IPS DF 4.7 (cell line): Measurements from ENCODE around the gene ADPRH.

Experiments used
- DNase-seq: peaks from one replicate; pipeline ENCODE4 v3.0.0-alpha.2; 2013; ENCODE audit warnings: low spot score; ENCODE audit errors: extremely low read depth

Gene ADPRH

DNA sequence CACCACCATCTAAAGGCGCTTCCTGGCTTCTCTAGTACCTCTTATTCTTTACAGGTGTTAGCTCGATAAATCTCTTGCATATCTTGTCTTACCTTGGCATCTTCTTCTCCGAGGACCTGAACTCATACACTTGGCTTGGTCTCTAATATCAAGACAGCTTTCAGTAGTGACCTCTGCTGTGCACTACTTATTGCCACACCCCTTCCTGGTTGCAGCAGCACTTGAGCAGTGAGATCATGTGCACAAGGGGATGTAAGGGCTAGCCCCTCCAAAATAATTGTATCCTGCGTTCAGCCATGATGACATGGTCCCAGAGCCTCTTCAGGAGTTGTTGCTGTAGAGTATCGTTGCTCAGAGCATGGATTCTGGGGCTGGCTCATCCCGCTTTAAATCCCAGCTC lies 17.1 kb downstream of the ADPRH start:
- DNase-seq, result no peak

DNA sequence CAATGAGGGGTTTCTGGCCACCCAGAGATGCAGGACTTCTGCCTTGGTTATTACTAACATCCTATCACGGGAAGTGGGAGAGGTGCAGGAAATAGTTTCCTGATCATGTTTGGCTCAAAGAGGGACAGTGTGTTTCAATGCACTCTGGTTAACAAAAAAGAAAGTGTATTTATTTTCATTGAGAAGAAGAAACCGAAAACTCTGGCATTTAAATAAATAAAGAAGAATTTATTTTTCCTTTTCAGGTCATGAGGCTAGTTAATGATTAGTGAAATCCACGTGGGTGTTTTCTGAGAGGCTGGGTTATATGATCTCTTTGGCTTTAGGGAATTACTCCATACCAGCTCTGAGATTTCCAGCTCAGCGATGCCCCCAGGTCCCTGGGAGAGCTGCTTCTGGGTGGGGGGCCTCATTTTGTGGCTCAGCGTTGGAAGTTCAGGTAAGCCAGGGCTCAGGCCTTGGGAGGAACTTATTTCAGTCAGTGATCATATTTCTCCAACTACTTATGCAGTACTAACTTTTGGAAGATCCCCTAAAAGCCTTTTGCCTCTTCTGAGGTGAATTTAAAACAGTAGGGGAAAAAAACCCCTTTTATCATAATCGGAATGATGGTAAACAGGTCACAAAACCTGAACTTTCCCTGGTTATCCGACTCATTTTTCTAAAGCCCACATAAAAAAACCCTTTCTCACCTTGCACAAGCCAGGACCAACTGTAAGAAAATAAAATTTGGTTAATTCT lies 18.4 kb downstream of the ADPRH start, which contains the start of gene PLA1A:
TSS of gene PLA1A (plus strand) at position 338 of the 741 bp plus-strand sequence. CDS start at position 367, 29 bp downstream.
- DNase-seq, result no peak

DNA sequence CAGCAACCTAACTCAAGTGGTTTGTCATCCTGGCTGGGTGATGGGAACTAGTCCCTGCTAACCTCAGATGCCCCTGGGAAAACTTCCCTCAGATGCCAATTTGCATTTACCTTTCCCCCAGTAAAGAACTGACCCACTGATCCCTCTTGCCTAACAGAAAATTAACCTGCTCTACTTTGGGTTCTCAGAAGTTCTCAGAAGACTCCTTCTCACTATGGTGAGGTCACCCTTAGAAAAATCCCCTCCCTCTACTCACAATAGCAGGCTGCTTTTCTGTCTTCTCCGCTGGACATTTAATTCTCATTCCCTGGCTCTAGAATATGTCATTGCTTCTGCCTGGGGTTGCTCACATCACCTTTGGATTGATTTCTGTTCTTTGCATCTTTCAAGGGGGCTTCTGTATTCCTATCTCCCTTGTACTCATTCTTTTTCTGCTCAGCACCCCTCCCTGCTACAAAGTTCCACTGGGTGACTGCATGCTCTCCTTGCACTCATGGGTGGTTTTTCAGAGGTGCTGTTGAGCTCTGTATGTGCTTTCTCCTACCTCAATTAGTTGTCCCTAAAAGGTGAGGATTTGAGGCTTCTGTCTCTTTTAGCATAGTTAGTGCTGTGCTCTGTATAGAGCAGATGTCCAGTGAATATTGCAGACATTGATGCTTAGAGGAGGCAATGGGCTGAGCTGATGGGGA lies 19.3 kb downstream of the ADPRH start:
- no peak for DNase-seq

DNA sequence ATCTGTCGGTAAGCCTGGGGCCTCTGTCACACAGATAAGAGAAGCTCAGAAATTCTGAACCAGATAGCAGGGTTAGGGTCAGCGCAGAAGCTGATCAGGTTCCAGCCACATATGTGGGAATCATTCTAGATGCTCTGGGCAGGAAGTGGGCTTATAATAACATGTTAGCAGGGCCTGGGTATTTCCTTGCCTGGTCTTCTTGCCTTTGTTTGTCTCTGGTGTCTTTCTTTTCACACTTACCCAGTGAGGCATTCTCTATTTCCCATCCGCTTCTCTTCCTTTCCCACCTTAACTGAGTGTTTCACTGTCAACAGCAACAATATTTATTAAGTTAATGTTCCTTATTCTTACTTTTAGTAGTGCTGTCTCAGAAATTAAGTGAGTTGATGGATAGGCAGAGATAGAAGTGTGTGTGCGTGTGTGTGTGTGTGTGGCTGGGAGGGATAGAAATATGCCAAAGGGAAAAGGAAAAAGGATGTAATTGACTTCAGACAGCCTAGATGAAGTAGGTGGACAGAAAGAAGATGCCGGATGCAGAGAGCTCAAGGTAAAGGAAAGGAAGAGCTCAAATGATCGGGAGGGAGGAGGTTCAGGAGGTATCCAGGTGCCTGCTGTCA lies 20.4 kb downstream of the ADPRH start:
- no peak for DNase-seq

DNA sequence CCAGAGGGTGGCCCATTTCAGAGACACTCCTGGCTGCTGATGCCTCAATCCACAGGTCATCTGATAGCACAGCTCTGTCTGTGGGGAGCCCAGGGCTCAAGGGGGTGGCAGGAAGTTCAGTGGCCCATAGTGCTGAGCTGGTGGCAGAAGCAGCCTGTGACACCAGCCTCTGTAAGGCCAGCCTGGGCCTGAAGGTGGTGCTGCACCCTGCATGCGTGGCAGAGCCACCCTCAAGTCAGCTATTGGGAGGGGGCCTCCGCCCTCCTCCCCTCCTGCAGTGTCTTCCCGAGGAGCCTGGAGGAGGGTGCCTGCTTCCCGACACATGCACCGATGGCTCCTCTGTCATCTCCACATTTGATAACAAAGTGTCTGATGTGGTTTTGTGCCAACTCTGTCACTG lies 21.4 kb downstream of the ADPRH start:
- peak; percentile 36 for DNase-seq

DNA sequence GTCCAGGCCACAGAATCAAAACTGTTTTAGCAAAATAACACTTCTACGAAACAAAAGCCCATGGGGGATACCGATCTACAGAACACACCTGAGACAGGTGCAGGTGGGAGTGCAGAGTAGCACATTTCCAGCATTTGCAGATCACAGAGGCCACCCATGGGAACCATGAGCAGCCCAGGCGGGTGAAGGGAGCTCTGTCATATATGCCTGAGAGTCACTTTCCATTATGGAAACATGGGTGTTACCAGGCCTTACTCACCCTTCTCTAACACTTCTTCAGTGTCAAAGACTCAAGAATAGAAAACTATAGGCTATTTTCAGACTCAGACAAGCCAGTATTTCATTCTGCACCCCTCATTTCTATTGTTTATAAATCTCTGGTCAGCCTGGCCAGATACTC lies 21.9 kb downstream of the ADPRH start:
- no peak for DNase-seq

DNA sequence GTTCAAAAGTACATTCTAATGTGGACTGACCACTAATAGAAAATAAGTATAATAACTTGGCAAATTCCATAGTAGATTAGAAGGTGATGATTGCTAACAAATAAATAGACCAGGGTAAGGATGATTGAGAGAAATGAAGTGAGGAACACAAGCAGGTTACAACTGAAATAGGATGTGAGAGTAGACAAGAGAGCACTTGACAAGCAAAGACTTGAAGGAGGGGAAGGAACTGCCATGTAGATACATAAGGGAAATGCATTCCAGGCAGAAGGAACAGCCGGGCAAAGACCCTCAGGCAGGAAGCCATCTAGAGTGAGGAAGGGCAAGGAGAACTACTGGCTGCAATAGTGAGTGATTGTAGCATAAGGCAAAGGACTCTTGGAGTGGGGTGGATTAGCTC lies 23.4 kb downstream of the ADPRH start:
- DNase-seq, result no peak

DNA sequence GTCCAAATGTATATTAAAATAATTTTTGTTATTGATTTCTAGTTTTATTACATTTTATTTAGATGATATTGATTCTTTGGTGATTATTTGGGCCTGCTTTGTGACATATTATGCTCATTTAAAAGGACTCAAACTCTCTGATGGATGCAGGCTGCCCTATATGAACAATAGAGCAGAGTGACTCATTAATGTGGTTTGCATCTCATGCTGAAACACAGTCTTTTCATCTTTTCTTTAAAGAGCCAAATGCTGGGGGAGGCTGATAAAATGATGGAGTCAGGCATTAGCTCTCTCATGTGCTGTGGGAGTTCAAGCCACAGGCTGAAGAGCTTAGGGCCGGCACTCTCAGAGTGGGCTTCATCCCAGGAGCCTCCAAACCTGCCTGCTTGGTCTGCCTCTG lies 25.6 kb downstream of the ADPRH start:
- DNase-seq, result no peak

DNA sequence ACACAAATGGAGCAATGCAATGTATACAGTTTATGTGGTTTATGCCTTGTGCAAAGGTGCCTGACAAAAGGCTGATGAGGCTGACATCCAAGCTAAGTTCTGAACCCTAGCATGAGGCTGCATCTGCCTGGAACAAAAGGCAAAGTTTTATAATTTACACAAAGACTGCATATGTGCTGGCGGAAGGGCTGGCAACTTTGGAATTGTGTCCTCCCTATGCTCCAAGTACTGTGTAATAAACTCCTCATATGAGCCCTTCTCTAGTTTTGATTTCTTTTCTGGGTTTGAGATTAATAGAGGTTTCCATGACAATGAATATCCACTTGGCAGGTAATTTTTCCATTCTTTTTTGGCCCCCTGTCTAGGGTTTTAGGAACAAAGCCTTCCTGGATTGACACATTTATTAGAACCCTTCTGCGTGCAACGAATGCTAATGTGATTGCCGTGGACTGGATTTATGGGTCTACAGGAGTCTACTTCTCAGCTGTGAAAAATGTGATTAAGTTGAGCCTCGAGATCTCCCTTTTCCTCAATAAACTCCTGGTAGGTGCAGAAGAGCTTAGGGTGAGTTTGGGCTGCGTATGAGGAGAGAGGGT lies 29.2 kb downstream of the ADPRH start:
- DNase-seq, result no peak

DNA sequence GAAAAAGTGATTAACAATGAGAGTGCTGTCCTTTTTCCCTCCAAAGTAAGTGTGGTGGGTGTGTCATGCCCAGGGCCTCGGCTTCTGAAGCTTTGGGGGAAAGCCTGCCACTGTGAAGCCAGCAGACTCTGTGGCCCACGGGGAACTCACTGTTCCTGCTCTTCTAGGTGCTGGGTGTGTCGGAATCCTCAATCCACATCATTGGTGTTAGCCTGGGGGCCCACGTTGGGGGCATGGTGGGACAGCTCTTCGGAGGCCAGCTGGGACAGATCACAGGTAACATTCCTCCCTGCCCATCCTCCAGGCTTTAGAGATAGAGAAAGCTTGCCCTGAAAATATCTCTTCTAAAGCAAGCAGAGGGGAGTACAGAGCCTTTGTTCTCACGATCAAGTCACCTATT lies 30.0 kb downstream of the ADPRH start:
- DNase-seq, result no peak

DNA sequence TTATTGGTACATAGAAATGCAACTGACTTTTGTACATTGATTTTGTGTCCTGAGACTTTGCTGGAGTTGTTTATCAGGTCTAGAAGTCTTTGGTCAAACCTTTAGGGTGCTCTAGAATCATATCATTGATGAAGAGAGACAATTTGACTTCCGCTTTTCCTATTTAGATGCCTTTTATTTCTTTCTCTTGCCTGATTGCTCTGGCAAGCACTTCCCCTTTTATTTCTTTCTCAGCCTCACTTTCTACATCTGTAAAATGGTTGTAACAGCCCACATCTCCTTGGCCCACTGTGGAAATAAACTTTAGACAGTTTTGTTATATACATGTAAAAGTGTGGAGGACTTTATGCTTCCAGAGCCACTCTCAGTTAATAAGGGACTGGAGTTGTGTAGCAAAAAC lies 32.4 kb downstream of the ADPRH start:
- DNase-seq, result no peak

DNA sequence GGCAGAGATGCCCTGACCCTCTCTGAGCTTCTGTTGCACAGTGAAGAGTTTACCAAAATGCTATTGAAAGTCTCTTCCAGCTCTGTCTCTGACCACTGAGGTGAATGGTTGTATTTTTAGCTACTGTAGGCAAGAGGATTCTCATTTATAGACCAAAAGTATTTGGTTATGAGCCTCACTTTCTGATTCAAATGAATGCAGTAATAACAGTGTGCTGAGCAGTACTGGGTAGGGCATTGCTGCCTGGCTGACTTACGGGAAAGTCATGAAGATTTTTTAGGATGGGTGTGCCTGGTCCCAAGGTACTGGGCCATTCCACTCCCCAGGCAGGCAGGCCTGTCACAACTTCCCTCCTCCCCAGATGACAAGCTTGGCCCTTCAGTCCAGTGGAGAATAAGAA lies 33.9 kb downstream of the ADPRH start:
- no peak for DNase-seq

DNA sequence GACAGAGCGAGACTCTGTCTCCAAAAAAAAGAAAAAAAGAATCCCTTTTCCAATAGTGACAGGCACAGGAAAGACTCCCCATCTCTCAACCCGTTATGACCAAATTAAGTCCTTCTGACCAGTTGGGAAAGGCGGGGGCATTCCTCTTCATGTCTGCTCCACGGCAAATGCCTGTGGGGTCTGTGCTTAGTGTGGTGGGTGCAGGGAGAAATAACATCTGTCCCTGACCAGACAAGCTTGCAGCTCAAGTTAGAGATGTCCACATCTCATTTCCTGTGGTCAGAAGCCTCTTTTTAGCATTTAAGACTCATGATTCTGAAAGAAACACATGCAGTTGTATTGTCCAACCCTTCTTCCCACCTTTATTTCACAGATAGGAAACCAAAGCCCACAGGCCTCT lies 34.6 kb downstream of the ADPRH start:
- DNase-seq, result no peak

DNA sequence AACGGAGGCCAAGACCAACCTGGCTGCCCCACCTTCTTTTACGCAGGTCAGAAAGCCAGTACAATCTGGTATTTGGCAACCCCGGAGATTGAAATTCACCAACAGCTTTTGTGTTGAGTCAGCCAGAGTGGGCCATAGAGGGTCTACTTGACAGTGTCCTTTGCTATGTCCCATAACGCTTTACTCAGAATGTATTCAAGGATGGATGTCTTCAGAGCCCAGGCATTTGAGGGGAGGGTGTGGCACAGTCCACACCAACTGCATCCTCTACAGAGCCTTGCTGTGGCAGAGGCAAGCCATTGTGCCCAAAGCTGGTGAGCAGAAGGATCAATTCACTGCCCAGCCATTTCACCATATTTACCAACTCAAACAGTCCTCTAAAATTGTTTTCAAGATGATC lies 36.8 kb downstream of the ADPRH start:
- DNase-seq, result no peak

DNA sequence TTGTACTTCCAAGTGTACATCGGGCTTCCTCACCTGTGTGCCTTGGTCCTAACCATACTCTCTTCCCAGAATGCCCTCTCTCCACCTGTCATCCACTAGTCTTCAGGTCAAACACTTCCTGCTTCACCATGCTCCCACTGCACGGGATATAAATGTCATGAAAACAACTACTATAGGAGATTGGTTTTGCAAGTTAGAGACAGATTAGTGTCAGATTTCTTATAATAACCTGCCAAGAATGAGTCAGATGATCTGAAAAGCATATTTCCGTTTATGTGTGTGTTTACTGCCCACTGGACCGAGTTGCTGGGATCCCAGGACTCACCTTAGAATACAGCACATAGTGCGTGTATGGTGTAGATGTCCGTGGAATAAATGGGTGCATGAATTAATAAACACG lies 39.8 kb downstream of the ADPRH start:
- DNase-seq, result no peak

DNA sequence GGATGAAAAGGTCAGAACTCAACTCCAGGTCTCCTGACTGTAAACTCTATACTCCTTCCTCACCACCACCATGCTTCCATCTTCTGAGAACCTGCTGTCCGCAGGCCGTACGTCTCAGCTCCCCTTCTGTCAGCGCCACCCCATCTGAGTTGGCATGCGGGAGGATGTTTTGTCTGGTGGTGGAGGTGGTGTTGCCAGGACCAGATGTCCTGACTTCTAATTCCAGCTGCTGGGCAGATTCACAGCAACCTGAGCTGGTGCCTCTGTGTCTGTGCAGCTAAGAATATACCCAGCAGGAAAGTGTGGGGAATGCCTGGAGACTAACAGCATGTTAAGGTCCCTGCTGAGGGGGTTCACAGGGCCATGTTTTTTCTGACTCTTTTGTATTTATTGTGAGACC lies 41.6 kb downstream of the ADPRH start:
- no peak for DNase-seq

DNA sequence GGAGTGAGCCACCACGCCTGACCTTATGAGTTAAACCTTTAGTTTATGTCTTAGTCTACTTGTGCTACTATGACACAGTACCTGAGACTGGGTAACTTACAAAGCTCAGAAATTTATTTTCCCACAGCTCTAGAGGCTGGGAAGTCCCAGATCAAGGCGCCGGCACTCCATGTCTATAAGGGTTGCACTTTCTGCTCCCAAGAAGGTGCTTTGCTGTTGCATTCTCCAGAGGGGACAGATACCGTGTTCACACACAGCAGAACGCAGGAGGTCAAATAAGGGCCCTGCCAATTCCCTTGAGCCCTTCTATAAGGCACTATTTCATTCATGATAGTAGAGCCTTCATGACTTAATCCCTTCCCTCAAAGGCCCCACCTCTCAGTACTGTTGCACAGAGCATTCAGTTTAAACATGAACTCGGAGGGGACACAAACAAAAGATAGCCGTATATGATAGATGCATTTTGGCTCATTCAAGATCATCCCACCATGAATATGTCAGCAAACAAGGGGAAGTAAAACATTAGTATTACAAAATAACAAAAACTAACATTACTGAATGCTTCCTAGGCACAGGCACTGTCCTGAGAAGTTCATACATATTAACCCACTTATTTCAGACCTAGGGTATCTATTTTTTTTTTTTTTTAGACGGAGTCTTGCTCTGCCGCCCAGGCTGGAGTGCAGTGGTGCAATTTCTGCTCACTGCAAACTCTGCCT lies 44.9 kb downstream of the ADPRH start:
- DNase-seq, result no peak

DNA sequence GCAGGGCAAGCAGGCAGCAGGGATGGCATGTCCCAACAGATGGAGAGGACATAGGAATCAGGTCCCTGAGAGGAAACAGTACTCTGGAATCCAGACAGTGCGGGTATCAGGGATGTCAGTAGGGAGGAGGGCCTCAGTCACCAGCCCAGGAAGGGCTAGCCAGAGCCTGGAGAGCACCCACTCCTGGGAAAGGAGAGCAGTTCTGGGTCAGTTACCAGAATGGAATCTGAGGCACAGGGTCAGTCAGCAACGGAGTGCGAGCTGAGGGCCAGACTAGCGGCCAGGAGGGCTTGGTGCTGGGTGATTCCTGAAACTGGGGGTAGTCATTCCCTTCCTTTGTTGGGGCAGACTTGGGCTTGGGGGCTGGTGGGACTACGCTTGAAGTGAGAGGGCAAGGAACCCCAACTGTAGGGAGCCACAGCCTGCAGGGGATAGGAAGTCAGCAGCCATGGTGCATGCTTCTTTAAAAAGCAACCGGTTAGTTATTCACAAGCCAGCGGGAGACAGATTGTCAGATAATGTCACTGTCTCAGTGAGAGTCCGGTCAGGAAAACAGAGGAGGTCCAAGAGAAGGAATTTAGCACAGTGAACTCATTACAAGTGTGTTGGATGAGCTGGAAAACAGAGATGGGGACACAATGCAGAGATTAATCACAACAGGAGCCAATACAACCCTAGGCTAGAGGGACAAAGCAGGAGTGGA lies 46.3 kb downstream of the ADPRH start:
- no peak for DNase-seq

DNA sequence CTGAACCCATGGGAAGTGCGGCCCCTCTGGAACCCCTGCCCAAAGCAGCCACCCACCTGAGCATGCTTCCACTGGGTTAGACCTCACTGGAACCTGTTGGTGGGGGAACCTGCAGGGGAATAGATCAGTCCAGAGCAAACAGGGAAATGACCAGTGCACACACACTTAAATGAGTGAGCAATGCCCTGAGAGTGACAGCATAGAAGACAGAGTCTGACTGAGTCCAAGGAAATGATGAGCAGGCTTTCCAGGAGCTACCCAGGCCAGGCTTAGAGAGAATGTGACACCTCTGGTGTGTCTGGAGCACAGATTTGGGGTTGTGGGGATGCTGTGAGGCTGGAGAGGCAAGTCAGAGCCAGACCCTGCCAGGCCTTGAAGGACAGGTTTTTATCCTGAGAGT lies 46.9 kb downstream of the ADPRH start:
- DNase-seq, result no peak

DNA sequence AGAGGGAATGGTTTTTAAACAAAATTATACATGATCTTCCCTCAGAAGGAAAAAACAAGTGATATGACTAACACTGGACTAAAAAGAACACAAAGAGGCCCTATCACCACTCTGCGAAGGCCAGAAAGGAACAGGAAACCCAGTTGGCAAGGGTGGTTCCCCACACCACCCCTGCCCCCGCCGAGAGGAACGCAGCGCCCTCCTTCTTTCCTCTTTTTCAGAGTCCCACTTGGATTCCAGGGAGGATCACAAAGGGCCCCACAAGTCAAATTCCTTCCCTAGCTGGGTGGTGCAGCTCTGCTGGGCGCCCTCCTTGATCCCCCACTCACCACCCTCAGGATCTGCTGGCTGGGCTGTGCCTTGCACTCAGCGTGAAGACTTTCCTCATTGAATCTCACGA lies 48.2 kb downstream of the ADPRH start:
- no peak for DNase-seq

DNA sequence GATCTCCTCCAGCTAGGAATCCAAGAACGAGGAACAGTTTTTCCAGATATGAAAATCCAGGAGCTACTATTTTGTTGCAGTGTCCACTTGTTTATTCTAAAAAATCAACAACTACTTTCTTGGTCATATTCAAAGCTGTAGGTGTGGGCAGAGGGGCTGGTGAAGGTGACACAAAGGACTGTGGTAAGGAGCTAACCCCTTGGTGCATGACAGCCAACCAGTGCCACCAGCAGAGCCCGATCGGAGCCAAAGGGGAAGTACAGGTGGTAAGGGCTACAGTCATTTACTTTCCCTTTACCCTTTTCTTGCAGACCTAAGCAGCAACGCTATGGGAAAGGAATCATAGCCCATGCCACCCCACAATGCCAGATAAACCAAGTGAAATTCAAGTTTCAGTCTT lies 49.1 kb downstream of the ADPRH start:
- DNase-seq, result no peak
